KG1 (cell line): ENCODE data around the gene HDAC4.

ENCODE experiments used
- DNase-seq: peaks from one replicate; lab custom pipeline; 2025; lab: John Stamatoyannopoulos, UW

HDAC4 gene

DNA sequence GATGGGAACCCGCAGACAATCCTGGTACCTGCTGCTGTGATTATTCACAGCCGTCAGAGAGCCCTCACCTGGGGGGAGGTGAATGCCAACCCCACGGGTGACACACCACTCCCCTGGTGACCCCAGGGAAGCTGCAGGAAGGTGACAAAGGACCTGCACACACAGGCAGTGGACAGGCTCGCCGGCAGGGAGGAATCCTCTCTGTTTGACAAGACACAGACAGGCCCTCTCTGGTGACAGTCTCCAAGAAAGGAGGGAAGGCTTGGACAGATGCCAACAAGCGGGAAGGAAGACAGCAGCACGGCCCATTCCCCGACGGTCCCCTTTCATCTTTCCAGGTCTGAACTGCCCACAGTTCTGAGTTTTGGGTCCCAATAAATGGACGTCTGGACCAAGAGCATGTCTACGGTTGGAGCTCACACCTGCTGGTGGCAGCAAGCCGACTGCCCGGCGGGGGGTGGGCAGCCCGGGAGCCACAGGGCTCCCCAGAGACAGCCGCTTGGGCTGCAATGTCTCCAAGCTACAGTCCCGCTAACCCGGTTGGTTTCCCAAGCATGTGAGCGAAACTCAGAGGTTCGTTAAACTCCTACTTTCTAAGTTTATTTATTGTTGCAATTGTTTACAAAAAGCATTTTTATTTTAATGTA lies 31.8 kb downstream of the HDAC4 start:
- DNase-seq, result no peak

DNA sequence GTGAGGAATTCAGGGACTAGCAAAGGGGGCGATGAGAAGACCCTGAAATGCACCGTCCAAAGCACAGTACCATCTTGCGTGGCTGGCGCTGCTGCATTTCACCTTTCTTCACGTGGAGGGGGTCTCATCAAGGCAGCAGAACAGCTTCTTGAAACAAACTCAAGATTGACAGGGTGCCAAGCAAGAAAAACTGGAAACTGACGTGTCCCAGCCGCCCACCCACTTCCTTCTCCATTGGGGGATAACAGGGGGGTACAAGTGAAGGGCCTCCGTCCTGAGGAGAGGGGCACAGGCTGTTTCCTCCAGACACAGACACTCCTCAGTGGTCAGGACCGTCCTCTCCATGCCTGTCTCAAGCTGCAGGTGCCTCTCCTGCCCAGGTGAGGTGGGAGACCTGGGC lies 32.5 kb downstream of the HDAC4 start:
- DNase-seq, result no peak

DNA sequence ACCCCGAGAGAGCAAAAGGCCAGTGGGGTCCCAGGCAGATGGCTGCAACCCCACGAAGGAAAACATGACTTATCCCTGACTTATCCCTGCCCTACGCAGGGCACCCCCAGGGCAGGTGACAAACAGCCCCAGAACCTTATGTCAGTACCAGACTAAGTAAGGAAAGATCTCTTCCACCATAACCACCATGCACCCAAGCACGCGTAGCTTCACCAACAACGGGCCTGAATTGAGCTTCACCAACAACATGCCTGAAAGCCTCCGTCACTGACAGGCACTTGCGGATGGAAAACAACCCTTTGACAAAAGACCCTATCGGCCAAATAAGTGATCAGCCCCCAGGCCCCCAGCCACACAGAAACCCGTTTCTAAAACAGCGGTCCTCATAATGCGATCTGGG lies 34.1 kb downstream of the HDAC4 start:
- no peak for DNase-seq

DNA sequence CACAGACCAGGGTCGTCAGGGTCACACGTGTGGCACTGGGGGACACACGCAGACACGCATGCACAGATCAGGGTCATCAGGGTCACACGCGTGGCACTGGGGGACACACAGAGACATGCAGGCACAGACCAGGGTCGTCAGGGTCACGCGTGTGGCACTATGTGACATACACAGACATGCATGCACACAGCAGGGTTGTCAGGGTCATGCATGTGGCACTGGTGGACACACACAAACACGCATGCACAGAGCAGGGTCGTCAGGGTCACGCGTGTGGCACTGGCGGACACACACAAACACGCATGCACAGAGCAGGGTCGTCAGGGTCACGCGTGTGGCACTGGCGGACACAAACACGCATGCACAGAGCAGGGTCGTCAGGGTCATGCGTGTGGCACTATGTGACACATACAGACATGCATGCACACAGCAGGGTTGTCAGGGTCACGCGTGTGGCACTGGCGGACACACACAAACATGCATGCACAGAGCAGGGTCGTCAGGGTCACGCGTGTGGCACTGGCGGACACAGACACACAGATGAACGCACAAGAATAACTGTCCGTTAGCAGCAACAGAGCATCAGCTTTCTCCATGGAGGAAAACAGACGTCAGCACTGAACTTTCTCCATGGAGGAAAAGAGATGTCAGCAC lies 34.9 kb downstream of the HDAC4 start:
- no peak for DNase-seq

DNA sequence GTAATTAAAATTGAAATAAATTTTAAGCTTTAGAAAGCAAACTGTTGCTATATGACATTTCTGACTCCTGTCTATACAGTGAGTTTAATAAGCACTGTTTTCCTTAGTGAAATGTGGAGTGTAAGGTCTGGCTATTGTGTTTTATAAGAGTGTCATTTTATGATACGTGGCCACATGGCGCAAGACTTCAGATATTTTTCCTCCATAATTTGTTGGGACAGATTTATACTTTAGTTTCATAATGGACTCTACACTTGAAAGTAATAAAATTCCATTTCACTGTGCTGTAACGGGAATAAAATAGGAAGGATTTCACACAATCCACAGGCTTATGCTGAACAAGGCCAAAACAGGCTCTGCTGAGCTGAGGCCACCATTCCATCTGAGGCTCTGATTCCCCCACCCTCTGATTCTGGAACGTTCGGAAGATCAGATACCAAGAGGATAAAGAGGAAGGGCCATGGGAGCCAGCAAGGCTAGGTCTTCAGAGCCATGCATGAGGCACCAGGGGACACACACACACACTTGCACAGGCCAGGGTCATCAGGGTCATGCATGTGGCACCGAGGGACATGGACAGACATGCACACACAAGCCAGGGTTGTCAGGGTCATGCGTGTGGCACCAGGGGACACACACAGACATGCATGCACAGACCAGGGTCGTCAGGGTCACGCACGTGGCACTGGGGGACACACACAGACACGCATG lies 35.6 kb downstream of the HDAC4 start:
- DNase-seq, result no peak

DNA sequence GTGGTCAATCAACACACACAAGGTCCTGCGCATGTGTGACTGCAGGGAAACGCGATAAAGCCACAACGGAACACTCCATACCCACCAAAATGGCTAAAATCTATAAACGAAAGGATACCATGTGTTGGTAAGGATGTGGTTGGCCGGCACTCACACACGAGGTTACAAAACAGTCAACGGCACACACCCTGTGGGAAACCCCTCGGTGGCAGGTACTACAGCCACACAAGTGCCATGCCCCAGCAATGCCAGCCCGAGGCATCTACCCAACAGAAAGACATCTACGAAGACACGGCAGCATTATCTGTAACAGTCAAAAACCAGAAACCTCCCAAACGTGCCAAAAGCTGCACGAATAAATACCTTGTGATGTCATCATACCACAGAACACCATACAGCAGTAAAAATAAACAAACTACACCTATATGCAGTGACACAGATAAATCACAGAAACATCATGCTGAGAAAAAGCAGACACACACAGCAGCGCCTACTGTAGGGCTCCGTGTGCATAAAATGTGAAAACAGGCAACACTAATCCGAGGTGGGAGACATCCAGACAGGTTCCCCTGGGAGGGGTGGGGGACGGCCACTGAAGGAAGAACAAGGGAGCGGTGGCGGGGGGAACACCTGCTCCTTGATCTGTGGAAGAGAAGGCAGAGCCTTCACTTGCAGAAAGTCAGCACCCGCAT lies 36.7 kb downstream of the HDAC4 start:
- no peak for DNase-seq

DNA sequence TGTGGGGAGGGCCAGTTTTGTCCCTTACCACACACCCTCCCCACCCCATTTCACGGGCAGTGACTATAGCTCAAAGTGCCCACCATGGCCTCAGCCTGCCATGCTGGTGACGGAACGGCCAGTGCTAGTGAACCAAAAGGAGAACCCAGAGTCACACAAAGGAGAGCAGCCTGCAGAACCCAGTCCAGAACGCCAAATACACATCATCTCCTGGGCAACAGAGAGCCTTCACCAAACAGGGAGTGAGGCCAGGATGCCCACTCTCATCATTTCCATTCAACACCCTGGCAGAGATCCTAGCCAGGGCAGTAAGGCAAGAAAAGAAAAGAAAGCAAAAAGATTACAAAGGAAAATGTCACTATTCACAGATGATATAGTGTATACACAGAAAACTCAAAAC lies 38.3 kb downstream of the HDAC4 start:
- no peak for DNase-seq

DNA sequence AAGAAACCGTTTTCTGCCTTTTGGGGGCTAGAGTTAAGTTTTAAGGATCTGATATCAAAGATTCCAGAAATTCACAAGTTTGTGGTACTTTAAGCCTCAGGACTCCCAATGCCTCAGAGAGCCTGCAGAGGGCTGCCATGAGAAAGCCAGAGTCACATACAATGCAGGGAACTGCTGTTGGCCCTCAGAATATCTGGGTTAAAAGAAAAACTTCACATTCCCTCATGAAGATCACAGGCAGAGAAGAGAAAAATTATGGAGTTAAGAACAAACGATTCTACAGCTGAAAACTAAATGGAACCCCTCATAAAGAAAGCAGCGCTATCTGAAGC lies 39.5 kb downstream of the HDAC4 start:
- no peak for DNase-seq

DNA sequence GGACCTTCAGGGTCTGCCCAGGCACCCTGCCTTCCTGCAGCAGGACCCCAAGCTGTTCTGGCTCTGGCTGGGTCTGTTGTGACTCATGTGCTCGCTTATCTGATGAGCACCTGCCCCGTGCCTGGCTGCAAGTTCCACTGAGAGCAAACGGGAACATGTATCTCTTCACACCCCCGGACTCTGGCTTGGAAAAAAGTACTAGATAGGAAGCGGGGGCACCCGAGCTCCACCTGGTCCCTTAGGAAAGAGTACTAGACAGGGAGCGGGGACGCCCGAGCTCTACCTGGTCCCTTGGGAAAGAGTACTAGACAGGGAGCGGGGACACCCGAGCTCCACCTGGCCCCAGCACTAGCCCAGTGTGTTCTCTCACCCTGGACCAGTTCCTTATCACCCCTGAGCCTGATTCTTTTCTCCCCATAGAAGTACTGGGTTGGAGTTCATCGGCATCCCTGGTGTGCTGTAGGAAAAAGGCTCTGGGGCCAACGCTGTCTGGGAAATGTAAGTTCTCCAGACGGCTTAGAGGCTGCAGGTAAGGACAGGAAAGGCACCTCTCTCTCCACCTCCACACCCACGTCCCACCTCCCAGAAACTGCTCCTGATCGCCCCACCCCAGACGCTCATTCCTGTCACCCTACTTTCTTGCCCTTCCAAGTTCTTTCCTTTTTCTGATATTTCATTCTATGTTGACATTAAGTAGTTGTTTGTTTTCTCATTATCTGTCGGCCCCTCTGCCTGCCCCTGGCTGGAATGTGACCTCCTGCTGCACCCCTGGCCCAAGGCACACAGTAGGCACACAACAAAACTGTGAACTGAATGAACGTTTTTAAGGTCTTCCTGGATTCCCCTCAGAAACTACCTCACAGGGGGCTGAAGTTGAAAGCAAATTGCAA lies 40.2 kb downstream of the HDAC4 start:
- no peak for DNase-seq

DNA sequence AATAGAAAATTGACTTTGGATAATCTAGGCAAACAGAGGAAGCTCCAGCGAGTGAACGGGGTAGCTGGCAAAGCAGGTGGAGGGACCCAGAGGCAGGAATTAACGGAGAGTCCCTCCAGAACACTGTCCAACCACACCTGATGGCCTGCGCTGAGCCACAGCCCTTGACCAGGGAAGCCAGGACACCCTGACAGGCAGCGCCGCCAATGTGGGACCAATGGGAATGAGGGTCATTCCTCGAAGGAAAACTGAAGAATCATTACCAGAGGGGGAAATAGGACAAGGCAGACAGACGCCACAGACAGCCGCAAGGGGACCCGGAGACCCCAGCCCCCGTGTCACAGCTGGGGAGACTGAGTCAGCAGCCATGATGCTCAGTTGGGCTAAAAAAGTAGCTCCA lies 40.8 kb downstream of the HDAC4 start:
- no peak for DNase-seq

DNA sequence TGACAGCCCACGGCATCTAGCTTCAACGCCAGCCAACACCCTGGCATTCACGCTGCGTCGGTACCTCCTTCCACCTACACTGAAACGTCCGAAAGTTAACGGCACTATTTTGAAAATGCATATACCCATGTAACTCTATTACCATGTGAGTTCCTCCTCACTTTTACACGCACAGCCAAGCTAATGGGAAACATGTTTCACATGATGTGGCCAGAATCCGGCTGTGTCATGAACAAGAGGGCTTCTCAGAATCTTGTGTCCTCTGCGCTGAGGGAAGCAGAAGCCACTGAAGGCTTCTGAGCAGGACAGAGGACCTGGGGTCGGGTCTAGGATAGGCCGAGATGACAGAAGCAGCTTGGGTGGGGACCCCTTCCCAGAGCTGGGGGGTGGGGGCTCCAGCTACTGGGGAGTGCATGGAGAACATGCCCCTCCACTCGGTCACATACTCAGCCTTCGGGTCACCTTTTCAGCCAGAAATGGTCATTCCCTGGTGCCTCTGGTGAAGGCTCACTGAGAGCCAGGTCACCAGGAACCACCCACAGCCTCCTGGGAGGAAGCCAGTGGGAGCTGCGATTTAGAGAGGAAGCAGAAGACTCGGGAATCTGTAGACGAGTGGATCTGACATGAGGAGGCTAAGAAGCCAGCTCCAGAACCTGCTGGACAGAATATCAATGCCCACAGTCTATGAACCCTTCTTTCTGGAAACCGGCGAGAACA lies 41.5 kb downstream of the HDAC4 start:
- no peak for DNase-seq

DNA sequence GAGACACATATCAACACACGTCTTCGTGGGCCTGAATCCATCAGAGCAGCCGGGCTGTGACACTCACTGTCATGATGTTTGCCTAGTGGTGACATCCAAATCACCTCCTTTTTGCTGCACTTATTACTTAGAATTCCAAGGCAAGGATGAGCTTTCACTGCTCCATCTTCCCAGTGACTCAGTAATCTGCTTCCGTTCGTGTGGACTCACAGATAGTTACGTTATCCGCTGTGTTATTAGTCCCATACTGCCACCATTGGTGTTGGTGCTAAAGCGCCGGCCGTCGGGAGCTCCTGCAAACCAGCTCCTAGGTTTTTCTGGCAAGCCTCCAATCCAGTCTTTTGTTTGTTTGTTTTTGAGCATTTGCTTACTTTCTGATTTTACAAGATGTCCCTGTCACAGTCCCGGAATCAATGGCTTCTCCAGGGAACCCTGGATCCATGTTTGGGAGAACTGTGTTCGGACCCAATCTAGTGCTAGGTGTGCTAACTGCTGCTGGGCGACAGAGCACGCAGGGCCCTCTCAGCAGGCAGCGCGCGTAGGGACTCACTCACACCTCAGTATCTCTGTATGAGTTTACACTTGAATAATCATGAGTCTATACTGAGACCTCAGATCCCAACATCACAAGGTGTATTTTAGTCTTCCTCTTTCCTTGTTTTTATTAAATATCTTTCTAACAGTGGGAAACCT lies 42.6 kb downstream of the HDAC4 start:
- no peak for DNase-seq

DNA sequence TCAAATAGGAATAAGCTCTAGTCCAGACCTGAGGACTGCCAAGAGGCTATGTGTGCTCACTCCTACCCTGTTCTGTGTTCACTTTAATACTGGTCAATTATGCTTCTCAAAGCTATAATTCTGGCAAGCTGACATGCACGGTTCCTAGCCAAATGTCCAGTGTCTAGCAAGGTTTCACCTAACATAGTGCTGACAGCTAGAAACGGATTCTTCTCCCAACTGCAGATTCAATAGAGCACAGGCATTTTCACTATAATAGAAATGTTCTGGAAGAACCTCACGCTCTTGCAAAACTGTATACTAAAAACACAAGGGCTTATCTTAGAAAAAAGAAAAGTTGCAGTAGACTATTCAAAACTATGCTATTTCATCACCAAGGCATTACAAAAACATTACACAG lies 45.1 kb downstream of the HDAC4 start:
- no peak for DNase-seq

DNA sequence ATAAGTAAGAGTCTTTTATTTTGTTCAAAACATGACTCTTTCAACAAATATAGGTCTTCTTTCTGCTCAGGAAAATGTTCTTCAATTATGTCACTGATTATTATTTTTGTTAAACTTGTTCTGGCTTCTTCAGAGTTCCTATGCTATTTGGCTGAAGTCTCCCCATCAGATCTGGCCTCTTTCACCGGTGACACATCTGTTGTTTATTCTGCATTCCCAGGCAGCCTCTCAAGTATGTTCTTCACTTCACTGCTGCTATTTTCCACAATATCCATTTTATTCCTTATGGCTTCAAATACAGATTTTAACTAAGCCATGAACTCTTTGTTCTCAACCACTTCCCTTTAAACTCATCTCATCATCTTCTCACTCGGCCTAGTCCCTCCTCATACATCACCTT lies 45.7 kb downstream of the HDAC4 start:
- DNase-seq, result no peak

DNA sequence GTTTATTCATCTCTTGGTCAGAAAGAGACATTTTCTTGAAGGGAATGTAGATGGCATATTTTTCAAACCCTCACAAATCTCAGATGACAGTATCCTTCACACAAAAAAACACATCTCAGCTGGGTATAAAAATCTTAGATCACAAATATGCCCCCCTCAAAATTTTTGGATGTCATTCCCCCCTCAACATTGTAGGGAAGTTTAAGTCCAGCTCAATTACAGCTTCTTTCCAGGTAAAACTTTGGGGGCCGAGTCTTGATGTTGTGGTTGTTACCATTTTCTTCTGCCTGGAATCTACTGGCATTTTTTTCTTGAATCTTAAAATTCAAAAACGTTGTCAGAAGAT lies 46.1 kb downstream of the HDAC4 start:
- DNase-seq, result no peak

DNA sequence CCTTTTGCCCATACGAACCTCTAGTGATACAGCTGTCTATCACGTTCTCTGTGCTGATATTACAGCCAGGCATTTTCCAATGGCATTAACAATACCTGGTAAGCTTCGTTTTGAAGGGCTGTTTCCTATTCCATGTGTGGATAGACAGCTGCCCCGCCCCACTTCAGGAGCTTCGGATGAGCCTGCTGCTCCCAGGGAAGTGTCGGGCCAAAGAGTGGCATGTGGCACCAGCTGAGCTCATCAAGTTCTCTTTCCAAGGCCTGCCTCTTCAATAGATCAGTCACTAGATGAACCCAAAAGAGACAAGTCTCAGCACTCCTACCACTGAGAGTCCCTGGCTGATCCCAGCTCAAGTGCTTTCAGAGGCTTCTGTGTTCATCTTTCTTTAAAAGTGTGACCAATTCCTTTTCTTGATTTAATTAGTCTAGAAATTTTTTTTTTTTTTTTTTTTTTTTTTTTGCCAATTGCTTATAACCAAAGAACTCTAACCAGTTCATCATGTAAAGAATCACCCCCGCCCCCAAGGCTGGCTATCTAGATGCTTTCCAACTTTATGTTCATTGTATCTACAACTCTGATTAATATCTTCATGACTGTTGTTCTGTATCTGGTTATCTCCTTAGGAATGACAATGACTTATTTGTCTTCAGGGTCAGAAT lies 46.6 kb downstream of the HDAC4 start:
- no peak for DNase-seq

DNA sequence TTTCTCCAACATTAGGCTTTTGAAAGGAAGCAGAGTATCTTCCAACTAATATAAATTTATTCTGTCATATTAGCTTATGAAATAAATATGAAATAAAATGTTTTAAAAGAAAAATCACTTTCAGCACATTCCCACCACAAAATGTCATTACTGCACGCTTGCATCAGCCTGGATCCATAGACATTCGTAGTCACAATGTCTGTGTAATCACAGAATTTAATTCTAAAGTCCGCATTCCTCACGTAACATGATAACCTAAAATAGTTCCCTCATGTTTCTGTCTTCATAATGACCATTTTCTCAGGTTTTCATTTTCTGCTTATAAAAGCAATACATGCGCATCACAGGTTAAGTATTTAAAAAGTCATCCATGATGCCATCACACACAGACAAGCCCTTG lies 47.1 kb downstream of the HDAC4 start:
- no peak for DNase-seq

DNA sequence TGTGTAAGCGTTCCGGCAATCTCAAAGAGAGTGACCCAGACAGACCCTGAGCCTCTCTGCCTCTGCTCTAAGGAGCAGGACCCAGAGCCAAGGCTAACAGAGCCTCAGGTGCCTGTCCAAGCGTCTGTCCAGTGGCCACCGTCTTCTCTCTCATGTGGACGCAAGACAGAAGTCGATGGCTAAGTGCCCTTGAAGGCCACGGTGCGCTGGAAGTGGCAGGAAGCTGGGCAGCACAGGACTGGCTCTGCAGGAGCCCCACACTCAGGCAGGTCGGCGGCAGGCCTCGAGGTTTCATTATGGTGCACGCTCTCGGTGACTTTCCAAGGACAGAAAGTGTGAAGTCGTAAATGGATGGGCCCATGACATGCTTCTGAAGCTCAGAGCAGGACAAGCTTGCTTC lies 49.1 kb downstream of the HDAC4 start:
- no peak for DNase-seq

DNA sequence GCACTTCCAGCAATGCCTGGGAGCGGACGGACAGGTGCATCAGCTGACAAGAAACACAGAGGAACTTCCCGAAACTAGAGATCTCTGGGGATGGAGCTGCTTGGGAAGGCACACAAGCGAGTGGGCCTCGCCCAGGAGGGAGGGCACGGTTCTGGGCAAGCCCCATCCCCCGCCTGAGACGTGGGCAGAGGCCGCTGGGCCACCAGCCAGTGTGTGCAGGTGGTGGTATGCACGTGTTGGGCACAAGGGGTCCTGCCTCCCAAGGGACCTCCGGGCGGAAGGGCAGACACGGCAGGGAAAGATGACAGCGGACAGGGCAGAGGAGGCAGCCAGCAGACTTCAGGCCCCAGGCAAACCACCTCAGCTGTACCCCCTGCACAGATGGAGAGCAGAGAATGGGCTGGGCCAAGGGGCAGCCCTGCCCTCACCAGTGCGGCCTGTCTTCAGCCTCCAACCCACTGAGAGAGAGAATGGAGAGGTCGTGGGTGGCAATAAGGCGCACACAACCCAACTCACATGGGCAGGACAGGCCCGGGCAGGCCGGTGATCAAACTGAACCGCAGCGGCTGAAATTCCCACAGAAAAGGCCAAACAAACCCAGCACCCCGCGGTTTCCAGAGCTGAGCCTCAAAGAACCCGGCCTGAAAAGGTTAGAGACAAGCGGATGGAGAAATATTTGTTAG lies 51.2 kb downstream of the HDAC4 start:
- no peak for DNase-seq
